ENCODE data around the gene OSM.

OSM gene

GRCh38 chr22:30265131-30265720 lies 1.4 kb downstream of the OSM start:
- no peak for DNase-seq (ENCODE audit: extremely low read depth in 1 of 2, low read depth in 1 of 2)

DNA sequence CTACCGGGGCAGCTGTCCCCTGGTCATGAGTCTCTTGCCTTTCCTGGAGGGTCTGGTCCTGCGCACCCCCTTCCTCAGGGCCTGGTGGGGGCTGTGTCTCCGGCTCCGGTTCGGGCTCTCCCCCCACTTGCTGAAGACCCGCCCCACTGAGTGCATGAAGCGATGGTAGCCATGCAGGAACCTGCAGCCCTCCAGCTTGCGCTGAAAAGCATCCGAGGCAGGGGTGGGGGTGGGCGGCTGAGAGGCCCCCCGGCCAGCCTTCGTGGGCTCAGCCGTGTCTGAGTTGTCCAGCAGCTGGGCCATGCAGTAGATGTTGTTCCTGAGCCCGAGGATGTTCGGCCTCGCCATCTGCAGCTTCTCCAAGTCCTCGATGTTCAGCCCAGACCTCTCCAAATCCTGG lies 2.8 kb downstream of the OSM start:
- DNase-seq (ENCODE audit: extremely low read depth in 1 of 2, low read depth in 1 of 2) = no peak

GRCh38 chr22:30262917-30263741 lies 3.5 kb downstream of the OSM start:
- peak; percentile 58 to 74 for DNase-seq (ENCODE audit: extremely low read depth in 1 of 2, low read depth in 1 of 2)

DNA sequence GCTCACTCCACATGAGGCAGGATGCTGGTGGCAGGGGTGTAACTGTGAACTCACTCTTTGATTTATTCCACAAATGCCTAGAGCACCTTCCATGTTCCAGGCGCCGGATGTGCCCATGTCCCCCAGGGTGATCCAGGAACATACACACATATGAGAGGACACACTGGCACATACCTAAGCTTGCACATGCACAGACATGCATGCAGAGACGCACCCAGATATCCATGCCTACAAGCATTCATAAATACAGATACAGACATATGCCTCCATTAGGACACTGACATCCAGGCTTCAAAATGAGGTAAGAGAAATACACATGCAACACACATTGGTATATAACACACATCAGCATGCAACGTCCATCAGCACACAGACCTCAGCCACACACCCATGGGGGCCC lies 4.5 kb downstream of the OSM start:
- DNase-seq (ENCODE audit: extremely low read depth in 1 of 2, low read depth in 1 of 2) = no peak

DNA sequence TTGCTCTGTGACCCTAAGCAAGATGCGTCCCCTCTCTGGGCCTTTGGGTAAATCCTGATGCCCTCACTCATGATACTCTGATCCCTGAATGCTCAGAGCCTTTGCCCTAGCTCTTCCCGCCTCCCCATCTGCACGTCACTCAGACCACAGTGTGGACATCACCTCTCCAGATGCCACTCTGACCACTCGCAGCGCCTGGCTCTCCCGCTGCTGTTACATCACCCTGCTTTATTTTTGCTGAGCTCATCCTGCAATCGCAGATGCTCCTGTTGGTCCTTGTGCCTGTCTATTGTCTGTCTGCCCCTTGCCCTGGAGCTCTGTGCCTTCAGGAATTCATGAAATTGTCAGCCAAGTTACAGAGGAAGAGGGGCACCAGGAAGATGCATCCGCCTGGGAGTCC lies 5.5 kb downstream of the OSM start:
- DNase-seq (ENCODE audit: extremely low read depth in 1 of 2, low read depth in 1 of 2) = no peak

DNA sequence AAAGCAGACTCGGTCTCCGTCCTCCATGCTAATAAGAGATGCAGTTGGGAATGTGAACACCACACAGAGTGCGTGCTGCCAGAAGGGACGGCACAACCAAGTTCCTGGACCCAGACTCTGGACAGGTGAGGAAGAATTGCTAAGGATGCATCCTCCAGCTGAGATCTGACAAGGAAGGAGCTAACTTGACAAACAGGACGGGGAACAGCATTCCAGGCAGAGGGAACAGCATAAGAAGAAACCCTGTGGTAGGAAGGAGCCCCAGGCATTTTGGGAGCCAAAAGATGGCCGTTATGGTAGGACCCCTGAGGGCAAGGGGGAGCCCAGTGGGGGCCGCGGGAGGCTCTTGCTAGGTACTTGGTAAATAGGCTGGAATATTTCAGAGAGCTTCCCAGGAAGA lies 6.0 kb downstream of the OSM start:
- DNase-seq (ENCODE audit: extremely low read depth in 1 of 2, low read depth in 1 of 2) = no peak

GRCh38 chr22:30260276-30260675 lies 6.4 kb downstream of the OSM start:
- DNase-seq (ENCODE audit: extremely low read depth in 1 of 2, low read depth in 1 of 2) = no peak

- no peak for DNase-seq (ENCODE audit: extremely low read depth in 1 of 2, low read depth in 1 of 2)
Observed at GRCh38 chr22:30254314-30254713, 12.3 kb downstream of the OSM start.

DNA sequence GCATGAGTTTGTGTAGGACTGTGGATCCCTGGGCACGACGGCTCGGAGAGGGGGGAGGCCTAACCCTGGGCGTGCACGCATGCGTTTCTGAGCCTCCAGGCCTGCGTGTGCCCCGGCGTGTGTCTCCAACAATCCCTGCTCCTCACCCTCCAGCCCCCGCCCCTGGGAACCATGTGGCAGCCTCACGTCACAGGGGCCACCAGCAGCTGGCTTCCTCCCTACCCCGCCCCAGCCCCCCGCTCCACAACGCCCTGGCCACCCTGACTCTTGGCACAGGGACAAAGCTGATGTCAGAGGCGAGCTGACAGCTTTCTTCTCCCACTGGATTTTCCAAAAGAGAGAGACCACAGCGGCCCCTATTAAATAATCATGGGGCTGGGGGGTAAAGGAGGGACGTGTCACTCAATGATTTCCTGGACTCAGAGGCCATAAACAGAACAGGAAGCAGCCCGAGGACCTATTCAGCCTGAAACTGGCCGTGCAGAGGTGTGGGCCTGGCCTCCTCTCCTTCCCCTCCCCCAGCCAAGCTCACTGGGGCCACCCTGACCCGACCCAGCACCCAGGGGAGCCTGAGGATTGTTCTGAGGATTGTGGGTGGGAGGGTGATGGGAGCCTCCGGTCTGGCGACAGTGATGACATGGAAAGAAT lies 13.3 kb downstream of the OSM start:
- DNase-seq (ENCODE audit: extremely low read depth in 1 of 2, low read depth in 1 of 2) = no peak

GRCh38 chr22:30252411-30253204 lies 14.0 kb downstream of the OSM start:
- DNase-seq (ENCODE audit: extremely low read depth in 1 of 2, low read depth in 1 of 2) = no peak

DNA sequence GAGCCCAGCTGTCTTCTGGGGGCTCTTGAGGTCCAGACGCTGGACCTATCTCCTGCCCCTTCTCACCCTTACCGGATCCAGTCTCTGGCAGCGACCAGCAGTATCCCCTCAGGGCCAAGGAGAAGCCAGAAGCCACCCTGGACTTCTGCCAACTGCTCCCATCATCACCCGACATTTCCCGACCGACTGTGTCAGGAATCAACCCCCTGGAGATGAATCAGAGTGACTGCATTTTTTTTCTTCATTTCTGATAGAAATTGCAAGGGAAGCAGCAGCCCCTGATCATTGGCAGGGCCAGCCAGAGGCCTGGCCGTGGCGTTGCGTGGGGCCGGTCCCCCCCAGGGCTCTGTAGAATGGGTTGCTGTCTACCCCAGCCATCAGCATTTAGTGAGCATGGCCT lies 14.9 kb downstream of the OSM start:
- DNase-seq (ENCODE audit: extremely low read depth in 1 of 2, low read depth in 1 of 2) = no peak

- no peak for DNase-seq (ENCODE audit: extremely low read depth in 1 of 2, low read depth in 1 of 2)
Observed at GRCh38 chr22:30250661-30251267, 15.9 kb downstream of the OSM start.

DNA sequence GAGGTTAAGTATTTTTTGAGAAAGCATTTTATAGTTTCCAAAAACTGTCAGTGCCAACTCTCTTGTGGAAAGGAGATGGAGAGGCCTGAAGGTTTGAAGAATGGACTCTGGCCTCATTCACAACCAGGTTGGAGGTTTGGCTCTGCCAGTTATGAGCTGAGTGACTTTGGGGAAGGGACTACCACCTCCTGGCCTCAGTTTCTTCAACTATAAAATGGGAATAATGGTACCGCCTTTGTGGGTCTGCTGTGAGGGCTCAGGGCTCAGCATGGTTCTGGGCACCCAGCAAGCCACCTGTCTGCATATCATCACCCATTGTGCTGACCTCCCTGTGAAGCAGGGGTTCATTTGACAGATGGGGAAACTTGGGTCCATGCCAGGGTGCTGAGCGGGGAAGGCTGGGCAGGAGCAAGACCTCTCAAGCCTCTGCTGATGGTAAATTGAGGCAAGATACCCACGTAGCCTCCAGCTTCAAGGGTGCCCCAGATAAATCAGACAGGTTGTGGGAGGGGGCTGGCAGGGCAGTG lies 16.5 kb downstream of the OSM start:
- DNase-seq (ENCODE audit: extremely low read depth in 1 of 2, low read depth in 1 of 2) = no peak

GRCh38 chr22:30249049-30250038 lies 17.3 kb downstream of the OSM start:
- DNase-seq (ENCODE audit: extremely low read depth in 1 of 2, low read depth in 1 of 2) = no peak

DNA sequence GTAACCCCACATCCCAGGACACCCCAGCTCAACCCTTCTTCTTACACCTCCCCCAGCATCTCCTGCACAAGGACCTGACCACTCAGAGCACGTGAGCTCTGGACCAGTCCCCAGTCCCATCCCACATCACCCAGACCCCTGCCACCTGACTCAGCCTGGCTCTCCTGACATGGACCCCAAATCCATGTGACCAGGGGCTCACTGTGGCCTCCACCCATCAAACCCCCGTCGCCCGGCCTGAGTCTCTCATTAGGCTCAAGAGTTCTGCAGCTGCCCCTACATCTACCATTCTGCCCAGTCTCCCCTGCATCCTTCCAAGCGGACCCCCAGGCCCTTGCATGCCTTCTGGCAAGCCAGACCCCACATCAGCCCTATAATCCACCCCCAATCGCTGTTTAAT lies 18.2 kb downstream of the OSM start:
- no peak for DNase-seq (ENCODE audit: extremely low read depth in 1 of 2, low read depth in 1 of 2)

GRCh38 chr22:30247974-30248373 lies 18.7 kb downstream of the OSM start:
- DNase-seq (ENCODE audit: extremely low read depth in 1 of 2, low read depth in 1 of 2) = no peak

DNA sequence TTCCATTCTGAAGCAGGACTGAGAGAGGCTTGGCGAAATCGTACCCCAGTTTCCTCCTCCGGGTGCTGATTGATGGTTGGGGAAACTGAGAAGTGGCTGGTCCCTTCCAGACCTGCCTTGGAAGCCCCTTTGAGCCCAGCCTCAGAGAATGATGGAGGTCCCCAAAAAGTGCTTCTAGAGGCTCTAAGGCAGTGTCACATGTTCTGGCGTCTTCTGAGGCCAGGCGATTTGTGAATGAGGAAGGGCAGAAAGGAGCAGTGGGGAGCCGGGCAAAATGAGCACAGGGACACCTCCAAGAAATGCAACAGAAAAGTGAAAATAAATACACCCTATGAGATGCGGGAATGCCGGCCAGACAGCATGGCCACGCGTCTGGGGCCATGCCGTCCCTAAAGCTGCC lies 19.1 kb downstream of the OSM start:
- DNase-seq (ENCODE audit: extremely low read depth in 1 of 2, low read depth in 1 of 2) = no peak

GRCh38 chr22:30246814-30247376 lies 19.8 kb downstream of the OSM start:
- no peak for DNase-seq (ENCODE audit: extremely low read depth in 1 of 2, low read depth in 1 of 2)

Data from activated CD8-positive, alpha-beta memory T cell treated with anti-CD3 and anti-CD28 coated beads for 1 hour (primary cell).